Tibial artery (tissue), 4 donors: ENCODE measurements around the gene NXN.
A peak's percentile ranks its signal among the peaks of the same experiment; 100 is the strongest.

Source experiments
- DNase-seq, 2 donors: peaks; one replicate each; pipeline ENCODE4 v3.0.0-alpha.2; 2019
- H3K27ac ChIP-seq, 2 donors: fragments of 200-600 bp; sonication (generic) in 1 of 2; 1 replicate in 1 of 2; 2 replicates in 1 of 2; pipeline ENCODE4 v1.5.1; 2018 to 2019; ENCODE audit warnings: mild to moderate bottlenecking in 1 of 2
- H3K27me3 ChIP-seq, 2 donors: fragments of 200-600 bp; sonication (generic) in 1 of 2; one replicate each; pipeline versions ENCODE4 v1.5.1 to v1.6.0; 2016 to 2019
- H3K36me3 ChIP-seq, 3 donors: fragments of 200-600 bp; sonication (generic) in 2 of 3; one replicate each; pipeline ENCODE4 v1.5.1; 2016 to 2019; ENCODE audit warnings: mild to moderate bottlenecking in 2 of 3
- H3K4me1 ChIP-seq, 4 donors: fragments of 200-600 bp; sonication (generic) in 2 of 4; 1 replicate in 3 of 4; 2 replicates in 1 of 4; pipeline ENCODE4 v1.5.1; 2016 to 2019
- H3K4me3 ChIP-seq, 2 donors: fragments of 200-600 bp; sonication (generic) in 1 of 2; 1 replicate in 1 of 2; 2 replicates in 1 of 2; pipeline ENCODE4 v1.5.1; 2018 to 2019; ENCODE audit warnings: mild to moderate bottlenecking in 2 of 2
- H3K9me3 ChIP-seq, 3 donors: fragments of 200-600 bp; sonication (generic) in 1 of 3; one replicate each; pipeline ENCODE4 v1.5.1; 2016 to 2019
- intact Hi-C: fragments of 100-400 bp; cut with DNase I; formaldehyde crosslinking; loops from one replicate; pipeline ENCODE4 v1.15.0; 2023; ENCODE audit warnings: low total_unique reads
- TF ChIP-seq, protein P1 (sequence below), 2 experiments: fragments of 200-600 bp in 1 of 2; fragments of 450-650 bp in 1 of 2; IDR thresholded peaks; one replicate each; pipeline ENCODE4 v1.5.1; 2017 to 2019; ENCODE audit warnings: antibody characterized with exemption in 2 of 2, mild to moderate bottlenecking in 1 of 2, moderate library complexity in 1 of 2

Gene NXN

DNA sequence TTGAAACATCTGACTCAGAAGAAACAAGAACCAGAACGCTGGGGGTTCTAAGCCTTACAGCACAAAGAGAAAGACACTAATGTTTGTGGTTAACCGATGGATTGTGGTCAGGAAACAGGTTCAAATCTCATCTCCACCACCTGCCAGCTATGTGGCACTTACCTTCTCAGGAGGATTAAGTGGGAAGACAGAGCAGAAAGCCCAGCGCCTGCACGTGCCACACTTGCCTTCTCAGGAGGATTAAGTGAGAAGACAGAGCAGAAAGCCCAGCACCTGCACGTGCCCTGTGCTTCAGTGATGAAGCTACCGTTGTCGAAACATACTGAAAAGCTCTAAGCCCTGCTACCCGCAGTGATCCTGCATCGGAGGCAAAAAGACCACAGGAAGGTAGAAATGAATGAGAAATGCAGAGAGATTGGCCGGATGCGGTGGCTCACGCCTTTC, 90.6 kb downstream of the NXN start:
- Histone ChIP-seq H3K27me3 (no peaks in the 10 kb centered on the region), H3K9me3 (no peaks in the 10 kb centered on the region), H3K4me1 (peaks cover 0 to 29% (median 12%) of the 10 kb centered on the region in 4 donors), H3K27ac (peak overlapping the region in 1 of 2 donors; percentile 81), H3K4me3 (no peak overlapping the region), H3K36me3 (no peaks in the 10 kb centered on the region)
- intact Hi-C loops: no loop called here
- no peak for DNase-seq
- TF ChIP-seq, protein P1, sequence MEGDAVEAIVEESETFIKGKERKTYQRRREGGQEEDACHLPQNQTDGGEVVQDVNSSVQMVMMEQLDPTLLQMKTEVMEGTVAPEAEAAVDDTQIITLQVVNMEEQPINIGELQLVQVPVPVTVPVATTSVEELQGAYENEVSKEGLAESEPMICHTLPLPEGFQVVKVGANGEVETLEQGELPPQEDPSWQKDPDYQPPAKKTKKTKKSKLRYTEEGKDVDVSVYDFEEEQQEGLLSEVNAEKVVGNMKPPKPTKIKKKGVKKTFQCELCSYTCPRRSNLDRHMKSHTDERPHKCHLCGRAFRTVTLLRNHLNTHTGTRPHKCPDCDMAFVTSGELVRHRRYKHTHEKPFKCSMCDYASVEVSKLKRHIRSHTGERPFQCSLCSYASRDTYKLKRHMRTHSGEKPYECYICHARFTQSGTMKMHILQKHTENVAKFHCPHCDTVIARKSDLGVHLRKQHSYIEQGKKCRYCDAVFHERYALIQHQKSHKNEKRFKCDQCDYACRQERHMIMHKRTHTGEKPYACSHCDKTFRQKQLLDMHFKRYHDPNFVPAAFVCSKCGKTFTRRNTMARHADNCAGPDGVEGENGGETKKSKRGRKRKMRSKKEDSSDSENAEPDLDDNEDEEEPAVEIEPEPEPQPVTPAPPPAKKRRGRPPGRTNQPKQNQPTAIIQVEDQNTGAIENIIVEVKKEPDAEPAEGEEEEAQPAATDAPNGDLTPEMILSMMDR (IDR thresholded peaks at IDR 0.05): no peak

DNA sequence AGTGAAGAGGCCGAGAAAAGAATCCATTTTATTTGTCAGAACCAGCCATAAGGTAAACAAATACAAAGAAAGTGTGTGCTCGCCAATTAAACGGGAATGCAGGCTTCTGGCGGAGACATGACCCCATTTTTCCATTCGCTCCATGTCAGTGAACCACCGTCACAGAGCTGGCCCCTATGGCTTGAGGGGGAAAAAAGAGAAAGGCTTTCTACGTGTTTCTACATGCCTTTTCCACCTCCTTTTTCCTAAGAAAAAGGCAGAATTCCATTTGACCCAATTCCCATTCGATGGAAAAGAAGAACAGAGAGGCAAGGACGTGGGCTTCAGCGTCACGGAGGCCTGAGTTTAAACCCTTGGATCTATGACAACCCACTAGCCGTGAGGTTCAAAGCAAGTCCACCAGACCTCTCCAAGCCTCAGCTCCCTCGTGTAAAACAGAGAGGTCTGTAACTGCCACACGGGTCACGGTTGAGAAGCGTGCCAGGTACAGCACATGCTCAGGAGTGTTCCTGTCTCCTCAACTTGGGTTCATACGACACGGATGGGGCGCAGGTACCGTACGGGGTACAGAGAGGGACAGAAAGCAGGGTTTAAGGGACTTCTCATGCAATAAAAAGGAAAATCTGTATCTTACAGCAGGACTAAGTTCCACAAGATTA, 91.9 kb downstream of the NXN start:
- no peaks in the 10 kb centered on the region for H3K27me3 ChIP-seq
- no peaks in the 10 kb centered on the region for H3K36me3 ChIP-seq
- no peaks in the 10 kb centered on the region for H3K9me3 ChIP-seq
- intact Hi-C loops: no loop called here
- TF ChIP-seq, protein P1 (IDR thresholded peaks at IDR 0.05): no peak
- H3K27ac ChIP-seq: peak overlapping the region; percentile 74 to 81
- no peak overlapping the region for H3K4me3 ChIP-seq
- peaks cover 0 to 43% (median 22%) of the 10 kb centered on the region in 4 donors for H3K4me1 ChIP-seq
- no peak for DNase-seq

DNA sequence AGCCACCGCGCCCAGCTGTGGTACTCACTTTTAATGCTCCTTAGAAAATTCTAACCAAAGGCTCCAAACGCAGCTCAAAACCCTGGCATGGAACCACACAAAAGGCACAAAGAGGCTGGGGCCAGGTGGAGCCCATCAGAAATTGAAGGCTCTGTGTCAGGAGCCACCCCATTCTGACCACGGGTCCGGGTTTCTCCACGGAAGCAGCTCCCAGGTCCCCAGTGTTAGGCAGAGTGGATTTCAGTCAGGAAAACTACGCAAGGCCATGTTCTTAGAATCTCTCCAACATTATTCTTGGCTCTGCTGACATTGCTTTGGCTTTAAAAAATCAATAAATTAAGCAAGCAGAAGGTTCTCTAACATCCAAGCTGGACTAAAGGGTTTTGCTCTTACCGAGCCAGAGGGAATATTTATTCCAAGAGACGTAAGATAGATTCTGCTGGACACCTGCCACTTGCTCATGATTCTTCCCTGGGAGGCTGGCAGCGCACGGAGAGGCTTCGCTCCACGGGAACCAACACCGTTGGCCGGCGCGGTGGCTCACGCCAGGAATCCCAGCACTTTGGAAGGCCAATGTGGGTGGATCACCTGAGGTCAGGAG, 93.5 kb downstream of the NXN start:
- TF ChIP-seq, protein P1 (IDR thresholded peaks at IDR 0.05): no peak
- Histone ChIP-seq H3K27me3 (no peaks in the 10 kb centered on the region), H3K27ac (peak overlapping the region; percentile 74 to 81), H3K4me1 (peaks cover 0 to 53% (median 27%) of the 10 kb centered on the region in 4 donors), H3K9me3 (no peaks in the 10 kb centered on the region), H3K4me3 (no peak overlapping the region), H3K36me3 (no peaks in the 10 kb centered on the region)
- intact Hi-C loops: no loop called here
- DNase-seq: peak; percentile 85 to 95

DNA sequence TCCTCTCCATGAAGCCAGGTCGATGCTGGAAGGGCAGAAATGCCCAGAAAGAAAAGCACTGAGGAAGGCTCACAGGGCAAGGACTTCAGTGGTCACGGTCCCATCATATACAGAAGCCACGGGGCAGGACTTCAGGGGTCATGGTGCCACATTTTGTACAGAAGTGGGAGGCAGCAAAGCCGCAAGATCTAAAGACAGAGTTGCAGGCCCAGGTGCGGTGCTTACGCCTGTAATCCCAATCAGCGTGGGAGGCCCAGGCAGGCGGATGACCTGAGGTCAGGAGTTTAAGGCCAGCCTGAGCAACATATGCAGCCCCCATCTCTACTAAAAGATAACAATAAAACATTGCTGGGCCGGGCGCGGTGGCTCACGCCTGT, 96.0 kb downstream of the NXN start:
- Histone ChIP-seq H3K4me3 (no peak overlapping the region), H3K27ac (peak overlapping the region; percentile 77 to 81), H3K36me3 (no peaks in the 10 kb centered on the region), H3K9me3 (no peaks in the 10 kb centered on the region), H3K27me3 (no peaks in the 10 kb centered on the region), H3K4me1 (peaks cover 6 to 75% (median 45%) of the 10 kb centered on the region in 4 donors)
- TF ChIP-seq, protein P1 (IDR thresholded peaks at IDR 0.05): no peak
- no peak for DNase-seq
- intact Hi-C loops: no loop called here

DNA sequence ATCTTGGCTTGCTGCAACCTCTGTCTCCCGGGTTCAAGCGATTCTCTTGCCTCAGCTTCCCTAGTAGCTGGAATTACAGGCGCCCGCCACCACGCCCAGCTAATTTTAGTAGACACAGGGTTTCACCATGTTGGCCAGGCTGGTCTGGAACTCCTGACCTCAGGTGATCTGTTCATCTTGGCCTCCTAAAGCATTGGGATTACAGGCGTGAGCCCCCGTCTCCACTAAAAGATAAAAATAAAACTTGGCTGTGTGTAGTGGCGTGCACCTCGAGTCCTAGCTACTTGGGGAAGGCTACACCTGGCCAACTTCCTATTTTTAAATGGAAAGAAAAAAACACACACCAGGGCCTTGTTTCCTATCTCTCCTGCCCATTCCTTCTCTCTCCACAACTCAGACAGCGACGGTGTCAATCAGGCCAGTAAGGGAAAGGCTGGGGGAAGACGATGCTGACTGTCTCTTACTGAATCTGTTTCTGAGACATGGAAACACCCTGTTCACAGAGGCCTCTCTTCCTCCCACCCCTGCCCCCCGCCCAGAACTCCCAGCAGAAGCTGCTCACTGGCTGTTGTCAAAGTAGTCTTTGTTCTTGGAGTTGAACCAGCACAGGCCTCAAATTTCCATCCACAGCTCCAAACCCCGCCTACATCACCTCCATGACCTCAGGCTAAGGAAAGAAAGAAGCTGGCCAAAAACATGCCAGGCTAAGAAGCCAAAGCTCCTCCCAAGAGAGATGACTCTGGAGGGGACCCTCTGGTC, 96.6 kb downstream of the NXN start:
- intact Hi-C loops: no loop called here
- H3K4me3 ChIP-seq: no peak overlapping the region
- peak; percentile 66 to 89 for DNase-seq
- H3K9me3 ChIP-seq: no peaks in the 10 kb centered on the region
- peak overlapping the region; percentile 77 to 81 for H3K27ac ChIP-seq
- no peaks in the 10 kb centered on the region for H3K27me3 ChIP-seq
- H3K4me1 ChIP-seq: peaks cover 6 to 74% (median 45%) of the 10 kb centered on the region in 4 donors
- H3K36me3 ChIP-seq: no peaks in the 10 kb centered on the region
- TF ChIP-seq, protein P1 (IDR thresholded peaks at IDR 0.05): no peak
